Measurements from ENCODE around the gene TMEM266.

Gene TMEM266

GRCh38 chr15:76229266-76229665, 169.5 kb downstream of the TMEM266 start:
- FAIRE-seq = no peak
- DNase-seq (ENCODE audit: low spot score) = no peak

- no peak for FAIRE-seq
- no peak for DNase-seq (ENCODE audit: low spot score)
Measured at GRCh38 chr15:76233921-76234320, 174.1 kb downstream of the TMEM266 start.

- no peak for DNase-seq (ENCODE audit: low spot score)
- no peak for FAIRE-seq
Measured at GRCh38 chr15:76234337-76234889, 174.6 kb downstream of the TMEM266 start.

GRCh38 chr15:76235186-76235826, 175.5 kb downstream of the TMEM266 start:
- DNase-seq (ENCODE audit: low spot score) (peak; percentile 39), FAIRE-seq (no peak)

- FAIRE-seq (no peak), DNase-seq (ENCODE audit: low spot score) (no peak)
Measured at GRCh38 chr15:76236350-76236749, 176.6 kb downstream of the TMEM266 start.

- DNase-seq (ENCODE audit: low spot score) (no peak), FAIRE-seq (no peak)
Measured at GRCh38 chr15:76239786-76240185, 180.0 kb downstream of the TMEM266 start.

- no peak for FAIRE-seq
- DNase-seq (ENCODE audit: low spot score) = no peak
Measured at GRCh38 chr15:76245072-76245610, 185.4 kb downstream of the TMEM266 start.

GRCh38 chr15:76251717-76252116, 191.9 kb downstream of the TMEM266 start:
- DNase-seq (ENCODE audit: low spot score) = no peak
- FAIRE-seq = no peak

GRCh38 chr15:76252249-76252648, 192.5 kb downstream of the TMEM266 start:
- no peak for FAIRE-seq
- DNase-seq (ENCODE audit: low spot score) = no peak

GRCh38 chr15:76253691-76254473, 194.1 kb downstream of the TMEM266 start:
- no peak for FAIRE-seq

More at GRCh38 chr15:76253691-76254473, 194.1 kb downstream of the TMEM266 start:
- no peak for DNase-seq (ENCODE audit: low spot score)
